PC-3 (cell line): ENCODE results near the gene SON.

Experiments
- EZH2 ChIP-seq: fragments of 300-600 bp; sonication (generic); IDR thresholded peaks from one replicate; pipeline ENCODE4 v1.6.1; 2017; ENCODE audit warnings: antibody characterized with exemption, mild to moderate bottlenecking, low read length; ENCODE audit not compliant: unreplicated experiment
- EZH2phosphoT487 ChIP-seq: fragments of 300-600 bp; sonication (generic); IDR thresholded peaks from 2 replicates; pipeline ENCODE4 v1.6.1; 2018; ENCODE audit warnings: mild to moderate bottlenecking, antibody characterized with exemption, low read length, borderline replicate concordance
- TF ChIP-seq, protein P1 (sequence below): fragments of 300-600 bp; sonication (generic); conservative IDR thresholded peaks from 2 replicates; pipeline ENCODE4 v1.5.1; 2017; ENCODE audit warnings: antibody characterized with exemption, low read depth, mild to moderate bottlenecking, low read length

DNA sequence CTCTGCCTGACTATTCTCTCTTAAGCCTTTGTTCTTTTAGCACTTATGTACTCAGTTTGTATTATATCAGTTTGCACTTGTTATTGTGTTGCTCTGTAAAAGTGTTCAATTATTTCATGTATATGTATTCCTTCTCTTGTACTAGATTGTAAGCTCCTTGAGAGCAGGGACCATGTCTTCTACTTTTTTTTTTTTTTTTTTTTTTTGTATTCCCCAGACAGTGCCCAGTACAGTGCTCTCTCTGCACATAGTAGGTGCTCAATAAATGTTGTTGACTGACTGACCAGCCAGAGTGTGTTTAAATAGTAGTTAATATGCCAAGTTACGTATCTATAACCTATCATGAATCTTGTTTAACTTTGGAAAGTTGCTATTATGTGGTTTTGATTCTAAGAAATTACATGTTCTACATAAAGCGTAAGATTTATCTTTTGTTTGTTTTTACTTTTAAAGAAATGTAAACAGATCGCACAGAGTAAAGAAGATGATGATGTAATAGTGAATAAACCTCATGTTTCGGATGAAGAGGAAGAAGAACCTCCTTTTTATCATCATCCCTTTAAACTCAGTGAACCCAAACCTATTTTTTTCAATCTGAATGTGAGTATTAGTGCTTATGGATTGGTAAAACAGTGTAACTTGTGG is 16.1 kb downstream of the SON start:
- no peak for TF ChIP-seq EZH2phosphoT487
- TF ChIP-seq, protein P1, sequence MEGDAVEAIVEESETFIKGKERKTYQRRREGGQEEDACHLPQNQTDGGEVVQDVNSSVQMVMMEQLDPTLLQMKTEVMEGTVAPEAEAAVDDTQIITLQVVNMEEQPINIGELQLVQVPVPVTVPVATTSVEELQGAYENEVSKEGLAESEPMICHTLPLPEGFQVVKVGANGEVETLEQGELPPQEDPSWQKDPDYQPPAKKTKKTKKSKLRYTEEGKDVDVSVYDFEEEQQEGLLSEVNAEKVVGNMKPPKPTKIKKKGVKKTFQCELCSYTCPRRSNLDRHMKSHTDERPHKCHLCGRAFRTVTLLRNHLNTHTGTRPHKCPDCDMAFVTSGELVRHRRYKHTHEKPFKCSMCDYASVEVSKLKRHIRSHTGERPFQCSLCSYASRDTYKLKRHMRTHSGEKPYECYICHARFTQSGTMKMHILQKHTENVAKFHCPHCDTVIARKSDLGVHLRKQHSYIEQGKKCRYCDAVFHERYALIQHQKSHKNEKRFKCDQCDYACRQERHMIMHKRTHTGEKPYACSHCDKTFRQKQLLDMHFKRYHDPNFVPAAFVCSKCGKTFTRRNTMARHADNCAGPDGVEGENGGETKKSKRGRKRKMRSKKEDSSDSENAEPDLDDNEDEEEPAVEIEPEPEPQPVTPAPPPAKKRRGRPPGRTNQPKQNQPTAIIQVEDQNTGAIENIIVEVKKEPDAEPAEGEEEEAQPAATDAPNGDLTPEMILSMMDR: no peak
- no peak for TF ChIP-seq EZH2
